Occipital lobe (tissue), 2 donors: ENCODE results near the gene ADM. TPM values are rescaled to one million over a fixed set of nuclear protein-coding genes. Genes with fewer than 3 reads are reported as not detected.

Source experiments
- small RNA-seq: library from RNA; depleted of rRNA; stranded (forward); fragments of <200 nt; gene quantifications from one replicate; pipeline ENCODE3, GENCODE V24; 2014
- total RNA-seq: library from RNA; depleted of rRNA; stranded (reverse); fragments of >200 nt; gene quantifications from one replicate; pipeline ENCODE4 v1.2.3, GENCODE V29; 2014

ADM gene
- total RNA-seq, 1 donor from 2014 or later: 14.7 TPM

Small RNAs within 50 kb of the gene (small RNA-seq; reads per million reads assigned to genes)
- gene AC080023.2: not detected

Other genes starting within 250 kb of the ADM start
- 132 TPM for gene SBF2, start 10.9 kb upstream of the ADM start, total RNA-seq
- 0.78 TPM for gene AMPD3, start 150.2 kb downstream of the ADM start, total RNA-seq
- gene RNF141, start 236.1 kb downstream of the ADM start, total RNA-seq: 80.0 TPM